Erythroblast (primary cell): Measurements from ENCODE around the gene ACSBG1.

ENCODE experiments used
- GATA1 ChIP-seq: IDR thresholded peaks from 2 replicates; pipeline ENCODE4 v1.6.1; 2011; ENCODE audit warnings: low read depth, mild to moderate bottlenecking, control low read depth, low read length, moderate library complexity
- POLR2A ChIP-seq: IDR thresholded peaks from 2 replicates; pipeline ENCODE4 v1.6.1; 2011; ENCODE audit warnings: mild to moderate bottlenecking, low read length

- TF ChIP-seq POLR2A (no peak), GATA1 (no peak)
Observed at GRCh38 chr15:78234515-78235040, at the start of gene ACSBG1.
